Nephron progenitor cell (in vitro differentiated cells): ENCODE measurements around the gene PHB1.

Source experiments
- DNase-seq: peaks from one replicate; pipeline ENCODE4 v3.0.0; 2021
- H3K27ac Mint-ChIP-seq: 2 replicates; pipeline ENCODE4 v1.8.0; 2021; ENCODE audit warnings: mild to moderate bottlenecking, moderate library complexity, mixed read lengths
- H3K27me3 Mint-ChIP-seq: 2 replicates; pipeline ENCODE4 v1.8.0; 2021; ENCODE audit warnings: mild to moderate bottlenecking, low read depth, mixed read lengths; ENCODE audit not compliant: poor library complexity
- H3K36me3 Mint-ChIP-seq: 2 replicates; pipeline ENCODE4 v1.8.0; 2021; ENCODE audit warnings: low read depth, mixed read lengths
- H3K4me1 Mint-ChIP-seq: 2 replicates; pipeline ENCODE4 v1.8.0; 2021; ENCODE audit warnings: mixed read lengths
- H3K4me3 Mint-ChIP-seq: 2 replicates; pipeline ENCODE4 v1.8.0; 2021; ENCODE audit warnings: mild to moderate bottlenecking, moderate library complexity, mixed read lengths
- H3K9me3 Mint-ChIP-seq: 2 replicates; pipeline ENCODE4 v1.8.0; 2021; ENCODE audit warnings: mild to moderate bottlenecking, moderate library complexity, mixed read lengths
- TF ChIP-seq, protein P1 (sequence below): fragments of 200-600 bp; sonication (generic); IDR thresholded peaks from 2 replicates; pipeline ENCODE4 v1.5.0; 2021; ENCODE audit warnings: antibody characterized with exemption

The PHB1 gene

DNA sequence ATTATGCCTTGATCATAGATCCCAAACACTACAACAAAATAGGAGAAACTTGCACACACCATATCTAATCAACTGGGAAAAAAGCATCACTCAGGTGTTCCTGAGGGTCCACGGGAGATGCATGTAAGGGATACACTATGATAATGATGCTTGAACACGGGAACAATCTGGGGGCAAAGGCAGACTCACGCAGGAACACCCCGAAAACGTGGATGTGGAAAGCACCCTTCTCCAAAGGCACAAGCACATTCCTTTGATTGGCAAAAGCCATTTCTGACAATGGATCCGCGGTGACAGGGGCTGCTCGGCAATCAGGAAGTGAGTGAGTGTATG is 53.9 kb downstream of the PHB1 start:
- Mint-ChIP-seq H3K4me1 (peaks cover 50% of the 10 kb centered on the region), H3K27ac (peak overlapping the region; percentile 86), H3K9me3 (peaks cover 3% of the 10 kb centered on the region), H3K4me3 (peak overlapping the region; percentile 93), H3K27me3 (no peaks in the 10 kb centered on the region), H3K36me3 (peaks cover 5% of the 10 kb centered on the region)
- TF ChIP-seq, protein P1, sequence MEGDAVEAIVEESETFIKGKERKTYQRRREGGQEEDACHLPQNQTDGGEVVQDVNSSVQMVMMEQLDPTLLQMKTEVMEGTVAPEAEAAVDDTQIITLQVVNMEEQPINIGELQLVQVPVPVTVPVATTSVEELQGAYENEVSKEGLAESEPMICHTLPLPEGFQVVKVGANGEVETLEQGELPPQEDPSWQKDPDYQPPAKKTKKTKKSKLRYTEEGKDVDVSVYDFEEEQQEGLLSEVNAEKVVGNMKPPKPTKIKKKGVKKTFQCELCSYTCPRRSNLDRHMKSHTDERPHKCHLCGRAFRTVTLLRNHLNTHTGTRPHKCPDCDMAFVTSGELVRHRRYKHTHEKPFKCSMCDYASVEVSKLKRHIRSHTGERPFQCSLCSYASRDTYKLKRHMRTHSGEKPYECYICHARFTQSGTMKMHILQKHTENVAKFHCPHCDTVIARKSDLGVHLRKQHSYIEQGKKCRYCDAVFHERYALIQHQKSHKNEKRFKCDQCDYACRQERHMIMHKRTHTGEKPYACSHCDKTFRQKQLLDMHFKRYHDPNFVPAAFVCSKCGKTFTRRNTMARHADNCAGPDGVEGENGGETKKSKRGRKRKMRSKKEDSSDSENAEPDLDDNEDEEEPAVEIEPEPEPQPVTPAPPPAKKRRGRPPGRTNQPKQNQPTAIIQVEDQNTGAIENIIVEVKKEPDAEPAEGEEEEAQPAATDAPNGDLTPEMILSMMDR: no peak
- peak; percentile 18 for DNase-seq

DNA sequence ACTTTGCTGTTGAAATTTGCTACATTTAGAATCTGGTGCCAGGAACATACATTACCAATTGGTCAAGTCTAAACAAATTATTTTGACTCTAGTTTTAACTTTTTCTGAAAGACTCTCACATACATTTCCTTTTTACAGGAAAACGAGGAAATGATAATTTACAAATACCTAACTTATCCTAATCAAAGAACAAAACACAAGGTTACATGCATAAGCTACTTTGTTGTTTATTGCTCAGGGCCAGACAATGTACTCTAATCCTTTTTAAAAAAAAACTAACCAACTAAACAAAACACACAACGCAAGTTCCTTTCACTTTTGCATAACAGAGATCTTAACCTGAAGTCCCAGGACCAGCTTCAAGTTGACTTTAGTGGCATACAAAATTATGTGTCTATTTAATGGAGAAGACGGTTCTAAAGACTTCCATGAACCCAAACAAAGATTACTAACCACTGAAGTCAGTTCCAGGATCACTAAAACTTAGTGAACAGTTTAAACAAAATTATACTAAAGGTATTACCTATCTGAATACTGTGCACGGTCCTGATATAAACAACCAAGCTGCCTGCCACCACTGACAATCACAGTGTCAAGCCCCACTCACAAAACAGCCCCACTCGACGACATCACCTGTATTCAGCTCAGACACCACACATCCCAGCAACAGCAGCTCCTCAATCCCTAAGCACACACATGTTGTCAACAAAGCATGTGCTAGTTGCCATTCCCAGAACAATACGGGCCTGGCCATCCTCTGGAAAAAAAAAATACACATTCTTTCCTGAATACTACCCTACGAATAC is 54.5 kb downstream of the PHB1 start:
- H3K4me3 Mint-ChIP-seq: peak overlapping the region; percentile 93
- peaks cover 3% of the 10 kb centered on the region for H3K9me3 Mint-ChIP-seq
- H3K36me3 Mint-ChIP-seq: peaks cover 5% of the 10 kb centered on the region
- TF ChIP-seq, protein P1: no peak
- H3K27me3 Mint-ChIP-seq: no peaks in the 10 kb centered on the region
- no peak for DNase-seq
- no peak overlapping the region for H3K27ac Mint-ChIP-seq
- peaks cover 46% of the 10 kb centered on the region for H3K4me1 Mint-ChIP-seq

DNA sequence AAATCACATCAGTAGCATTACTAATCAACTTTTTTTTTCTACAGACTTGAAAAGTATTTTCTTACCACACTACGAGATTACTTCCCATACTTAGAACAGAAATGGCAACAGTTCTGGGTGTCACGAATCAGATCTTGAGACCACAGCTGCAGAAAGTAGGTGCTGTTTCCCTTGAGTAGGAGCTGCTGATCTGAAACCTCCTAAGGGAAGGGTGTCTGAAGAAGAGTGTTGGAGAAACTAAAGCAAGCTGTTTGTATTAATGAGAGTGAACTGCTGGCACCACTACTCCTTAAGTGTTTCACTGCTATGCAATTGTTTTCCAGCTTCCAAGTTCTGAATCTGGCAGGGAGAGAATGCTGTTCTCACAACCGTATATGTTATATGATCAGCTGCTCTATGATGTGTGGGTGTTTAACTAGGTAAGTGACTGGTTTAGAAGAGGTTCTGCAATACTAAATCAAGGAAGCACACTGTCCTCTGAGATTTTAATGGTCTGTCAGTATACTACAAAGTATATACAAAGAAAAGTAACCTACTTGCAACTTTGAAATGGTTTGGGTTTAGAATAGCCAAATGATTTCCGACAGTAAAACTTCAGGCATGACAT is 55.9 kb downstream of the PHB1 start:
- no peak for DNase-seq
- Mint-ChIP-seq H3K27me3 (no peaks in the 10 kb centered on the region), H3K27ac (no peak overlapping the region), H3K4me3 (peak overlapping the region; percentile 7), H3K4me1 (peaks cover 46% of the 10 kb centered on the region), H3K9me3 (peaks cover 3% of the 10 kb centered on the region), H3K36me3 (peaks cover 5% of the 10 kb centered on the region)
- TF ChIP-seq, protein P1: no peak

DNA sequence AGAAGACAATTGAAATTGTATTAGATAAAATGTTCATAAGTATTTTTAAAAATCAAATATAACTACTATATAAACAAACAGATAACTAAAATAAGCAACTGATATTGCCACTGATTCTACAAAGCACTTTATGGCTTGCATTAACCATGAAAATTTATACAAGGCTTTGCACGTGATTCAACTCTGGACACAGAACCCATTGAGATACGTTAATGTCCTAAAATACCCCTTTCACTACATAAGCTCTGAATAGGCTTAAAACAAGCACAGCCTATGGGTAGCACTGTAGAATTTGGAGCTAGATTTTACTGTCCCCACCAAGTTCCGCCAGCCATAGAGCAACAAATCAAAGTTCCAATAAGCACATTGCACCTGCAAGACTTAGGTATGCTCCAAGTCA is 57.2 kb downstream of the PHB1 start:
- Mint-ChIP-seq H3K36me3 (peaks cover 15% of the 10 kb centered on the region), H3K27me3 (no peaks in the 10 kb centered on the region), H3K27ac (no peak overlapping the region), H3K9me3 (peaks cover 13% of the 10 kb centered on the region), H3K4me3 (no peak overlapping the region), H3K4me1 (peaks cover 42% of the 10 kb centered on the region)
- TF ChIP-seq, protein P1: no peak
- no peak for DNase-seq

DNA sequence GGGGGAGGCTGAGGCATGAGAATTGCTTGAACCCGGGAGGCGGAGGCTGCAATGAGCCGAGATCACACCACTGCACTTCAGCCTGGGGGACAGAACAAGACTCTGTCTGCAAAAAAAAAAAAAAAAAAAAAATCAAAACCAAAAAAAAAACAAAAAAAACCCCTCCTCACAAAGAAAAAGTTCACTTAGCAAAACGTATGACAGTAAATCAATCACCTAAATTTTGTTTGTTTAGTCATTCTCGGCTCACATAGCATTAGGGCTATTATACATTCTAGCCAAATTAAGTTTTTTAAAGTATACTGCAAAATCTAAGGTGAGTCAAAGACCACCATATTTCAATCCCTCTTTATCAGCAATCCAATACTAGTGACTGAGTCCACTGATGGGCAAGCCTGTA is 58.4 kb downstream of the PHB1 start:
- no peak for DNase-seq
- H3K9me3 Mint-ChIP-seq: peaks cover 15% of the 10 kb centered on the region

More for the DNA sequence above, 58.4 kb downstream of the PHB1 start:
- Mint-ChIP-seq H3K27me3 (no peaks in the 10 kb centered on the region), H3K36me3 (peaks cover 20% of the 10 kb centered on the region), H3K4me3 (no peak overlapping the region), H3K27ac (no peak overlapping the region), H3K4me1 (peaks cover 39% of the 10 kb centered on the region)
- TF ChIP-seq, protein P1: no peak
